GM18505 (cell line): ENCODE data around the gene AFF1.
A peak's percentile ranks its signal among the peaks of the same experiment; 100 is the strongest.
"Not testable (repeated sequence)": the region's sequence is repeated elsewhere in the genome, so short reads cannot be mapped to it uniquely, and the experiment has no call there.

ENCODE experiments used
- ATAC-seq: cut with Tn5 transposase; IDR thresholded peaks from one replicate; pipeline ENCODE4 v1.9.1; 2021; ENCODE audit not compliant: unreplicated experiment
- POLR2A ChIP-seq: IDR thresholded peaks from 4 replicates; pipeline ENCODE4 v1.6.1; 2011; ENCODE audit warnings: borderline replicate concordance; ENCODE audit not compliant: insufficient read depth, insufficient read length; ENCODE audit errors: extremely low read depth

AFF1 gene

DNA sequence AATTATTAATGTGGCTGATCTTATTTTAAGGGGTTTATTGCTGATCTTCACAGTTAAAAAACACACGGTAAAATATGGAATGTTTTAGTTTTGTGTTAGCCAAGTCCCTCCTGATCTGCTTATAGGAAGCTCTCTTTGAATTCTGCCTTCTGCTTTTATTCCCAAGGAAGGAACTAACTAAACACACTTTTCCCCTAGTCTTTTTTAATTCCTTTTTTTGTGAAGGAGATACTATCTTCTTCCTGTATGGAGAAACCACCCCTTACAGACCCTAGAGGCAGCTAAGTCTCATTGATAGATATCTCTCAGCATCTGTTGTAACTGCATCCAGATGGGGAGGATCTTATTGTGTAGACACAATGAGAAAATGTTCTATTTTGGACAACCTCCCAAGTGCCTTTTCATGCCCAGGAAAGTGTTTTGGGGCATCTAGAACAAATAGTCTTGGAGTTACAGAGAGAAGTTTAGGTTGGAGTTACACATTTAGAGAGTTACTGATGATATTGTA lies 64.4 kb downstream of the AFF1 start:
- ATAC-seq, result no peak

GRCh38 chr4:87002682-87003043 lies 67.9 kb downstream of the AFF1 start:
- no peak for TF ChIP-seq POLR2A
- ATAC-seq, result no peak

More for the DNA sequence above, 64.4 kb downstream of the AFF1 start:
- TF ChIP-seq POLR2A, result no peak

DNA sequence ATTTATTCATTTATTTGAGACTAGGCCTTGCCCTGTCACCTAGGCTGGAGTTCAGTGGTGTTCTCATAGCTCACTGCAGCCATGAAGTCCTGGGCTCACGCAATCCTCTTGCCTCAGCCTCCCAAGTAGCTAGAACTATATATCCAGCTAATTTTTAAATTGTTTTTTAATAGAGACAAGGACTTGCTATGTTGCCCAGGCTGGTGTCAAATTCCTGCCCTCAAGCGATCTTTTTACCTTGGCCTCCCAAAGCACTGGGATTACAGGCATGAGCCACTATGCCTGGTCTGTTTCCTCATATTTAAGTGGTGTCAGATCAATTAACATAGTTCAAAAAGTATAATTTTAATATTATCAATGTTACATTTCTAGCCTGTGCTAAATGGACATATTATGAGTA lies 68.5 kb downstream of the AFF1 start:
- no peak for ATAC-seq
- TF ChIP-seq POLR2A, result no peak

DNA sequence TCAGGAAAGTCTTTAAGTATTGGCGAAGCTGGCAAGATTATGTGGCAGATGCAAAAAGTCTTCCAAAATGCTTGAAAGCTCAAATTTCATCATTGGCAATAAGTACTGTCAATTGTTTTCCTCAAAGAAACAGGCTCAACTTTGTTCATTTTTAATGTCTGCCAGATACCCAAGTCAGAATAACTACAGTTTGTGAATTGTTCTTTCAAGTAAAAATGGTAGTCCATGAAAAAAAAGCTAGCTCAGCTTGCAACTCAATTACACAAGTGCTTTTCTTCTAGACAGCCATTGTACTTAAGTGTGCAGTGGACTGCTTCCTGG lies 70.5 kb downstream of the AFF1 start:
- no peak for ATAC-seq
- TF ChIP-seq POLR2A, result no peak

DNA sequence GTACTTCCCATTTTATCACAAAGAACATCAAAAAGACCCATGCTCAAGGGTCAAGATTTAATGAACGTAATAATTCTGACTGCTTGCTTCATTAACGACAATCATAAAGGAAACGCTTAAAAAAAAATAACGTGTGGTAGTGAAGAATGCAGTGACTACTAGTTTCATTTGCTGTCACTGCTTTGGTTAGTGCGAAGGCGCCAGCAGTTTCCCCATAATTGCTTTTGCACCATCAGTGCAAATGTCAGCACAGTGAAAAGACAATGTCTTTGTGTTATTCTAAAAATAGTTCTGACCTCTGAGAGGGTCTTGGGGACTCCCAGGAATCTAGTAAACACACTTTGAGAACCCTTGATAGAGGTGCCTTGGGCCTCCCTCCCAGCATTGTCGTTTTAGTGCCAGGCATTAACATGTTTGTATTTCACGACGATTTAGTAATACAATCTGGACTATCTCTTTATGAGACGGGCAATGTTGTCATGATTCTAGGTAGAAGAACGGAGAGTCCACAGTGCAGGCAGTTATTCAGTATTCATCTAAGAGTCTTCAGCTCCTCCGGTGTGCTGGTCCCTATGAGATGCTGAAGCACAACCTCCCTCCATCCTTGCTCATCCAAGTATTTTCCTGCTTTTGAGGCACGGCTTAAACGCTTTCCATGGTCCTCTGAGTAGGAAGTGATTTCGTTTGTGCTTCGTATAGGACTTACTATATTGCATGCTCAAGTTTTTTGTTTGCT lies 71.0 kb downstream of the AFF1 start:
- no peak for ATAC-seq

GRCh38 chr4:87006426-87006675 lies 71.5 kb downstream of the AFF1 start:
- no peak for TF ChIP-seq POLR2A
- no peak for ATAC-seq

More for the DNA sequence above, 71.0 kb downstream of the AFF1 start:
- no peak for TF ChIP-seq POLR2A

DNA sequence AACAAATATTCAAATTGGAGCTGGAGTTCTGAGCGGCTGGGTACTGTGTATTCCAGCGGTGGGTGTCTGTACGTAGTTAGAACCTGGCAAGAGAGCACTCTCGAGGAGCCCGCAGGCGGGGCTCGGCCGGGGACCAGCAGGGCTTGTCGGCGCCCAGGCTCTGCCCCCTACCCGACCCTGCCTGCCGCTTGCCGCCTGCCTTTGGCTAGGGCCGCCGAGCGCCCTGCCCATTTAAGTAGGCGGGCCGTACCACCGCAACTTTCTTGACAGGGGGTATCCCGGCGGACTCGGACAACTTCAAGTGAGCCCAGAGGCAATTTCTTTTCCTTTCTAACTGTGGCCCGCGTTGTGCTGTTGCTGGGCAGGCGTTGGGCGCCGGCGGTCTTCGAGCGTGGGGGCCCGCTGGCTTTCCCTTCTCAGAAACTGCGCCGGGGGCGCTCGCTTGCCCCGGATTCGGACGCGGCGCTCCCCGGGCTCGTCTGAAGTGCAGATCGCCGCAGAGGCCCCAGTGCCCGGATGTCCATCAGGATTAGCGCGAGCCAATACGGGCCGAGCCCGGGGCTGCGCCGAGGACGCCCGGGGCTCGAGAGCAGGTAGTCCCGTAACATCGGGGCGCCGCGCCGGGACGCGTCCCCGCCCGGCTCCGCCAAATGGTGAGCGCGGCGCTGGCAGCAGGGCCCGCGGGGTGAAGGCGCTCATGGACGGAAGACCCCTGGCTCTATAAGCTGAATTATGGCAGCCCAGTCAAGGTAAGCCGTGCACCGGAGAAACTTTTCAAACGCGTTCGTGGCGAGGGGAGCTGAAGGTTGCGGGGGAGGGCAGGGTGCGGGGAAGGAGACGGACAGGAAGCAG lies 72.1 kb downstream of the AFF1 start:
- TF ChIP-seq POLR2A, result peak; percentile 99
- ATAC-seq, result peak; percentile 74

DNA sequence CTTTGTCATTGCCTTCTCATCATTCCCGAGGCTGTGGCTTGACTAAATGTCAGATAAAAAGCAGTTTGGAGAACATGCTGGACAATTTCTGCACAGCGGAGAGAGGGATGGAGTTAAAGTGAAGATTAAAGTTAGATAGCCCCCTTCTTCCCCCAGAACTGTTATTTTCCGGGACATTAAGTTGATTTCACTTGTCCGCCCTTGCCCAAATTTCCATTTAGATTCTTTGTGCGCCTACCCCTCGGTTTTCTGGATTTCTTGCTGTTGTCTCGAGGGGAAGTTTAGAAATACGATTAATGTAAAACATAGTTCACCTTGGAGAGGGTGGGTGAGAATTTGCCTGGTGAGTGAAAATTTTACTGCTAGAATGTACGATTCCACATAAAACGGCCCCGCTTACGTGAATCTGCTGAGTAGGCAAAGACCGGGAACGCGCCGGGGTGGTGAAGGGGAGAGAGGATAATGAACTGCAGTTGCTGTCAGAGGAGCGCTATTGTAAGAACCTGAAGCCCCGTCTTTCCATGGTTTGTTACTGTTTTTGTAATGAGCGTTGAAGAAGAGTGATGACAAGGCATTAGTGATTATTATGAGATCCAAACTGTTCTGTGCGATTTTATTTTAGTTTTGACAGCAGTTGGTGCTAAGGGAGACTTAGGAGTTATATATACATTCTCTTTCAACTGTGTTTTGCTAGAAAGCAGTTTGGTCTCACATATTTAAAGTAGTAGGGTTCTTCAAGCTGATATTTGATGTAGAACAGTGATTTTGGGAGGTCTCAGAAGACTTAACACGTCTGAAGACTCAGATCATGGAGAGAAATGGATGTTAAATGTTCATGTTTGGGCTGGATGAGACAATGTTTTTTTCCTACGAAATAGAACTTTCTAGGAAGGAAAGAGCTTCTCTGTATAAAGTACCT lies 73.0 kb downstream of the AFF1 start:
- no peak for ATAC-seq
- no peak for TF ChIP-seq POLR2A

DNA sequence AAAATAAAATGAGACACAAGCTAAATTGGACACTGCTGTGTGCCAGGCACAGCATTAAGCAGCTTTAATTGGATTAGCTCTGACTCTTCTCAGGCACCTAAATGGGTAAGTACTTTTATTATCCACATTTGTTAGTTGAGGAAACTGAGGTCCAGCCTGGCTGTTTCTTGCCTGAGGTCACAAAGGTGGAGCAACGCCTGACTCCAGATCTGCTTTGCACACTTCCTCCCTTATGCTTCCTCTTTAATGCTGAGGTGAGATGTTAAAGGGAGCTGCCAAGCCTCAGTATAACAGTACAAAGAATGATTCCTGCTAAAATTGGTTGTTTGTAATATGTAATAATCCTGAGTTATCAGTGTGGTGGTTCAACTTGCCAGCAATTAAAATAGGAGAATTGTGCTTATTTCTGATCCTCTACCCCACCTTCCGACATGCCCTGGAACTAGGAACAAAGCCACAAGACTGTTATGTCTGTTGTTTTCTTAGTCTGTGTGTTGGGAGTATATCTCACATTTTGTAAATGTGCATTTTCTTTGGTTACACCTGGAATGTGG lies 74.4 kb downstream of the AFF1 start:
- TF ChIP-seq POLR2A, result no peak
- no peak for ATAC-seq

GRCh38 chr4:87010192-87010591 lies 75.4 kb downstream of the AFF1 start:
- ATAC-seq, result no peak
- TF ChIP-seq POLR2A, result no peak

DNA sequence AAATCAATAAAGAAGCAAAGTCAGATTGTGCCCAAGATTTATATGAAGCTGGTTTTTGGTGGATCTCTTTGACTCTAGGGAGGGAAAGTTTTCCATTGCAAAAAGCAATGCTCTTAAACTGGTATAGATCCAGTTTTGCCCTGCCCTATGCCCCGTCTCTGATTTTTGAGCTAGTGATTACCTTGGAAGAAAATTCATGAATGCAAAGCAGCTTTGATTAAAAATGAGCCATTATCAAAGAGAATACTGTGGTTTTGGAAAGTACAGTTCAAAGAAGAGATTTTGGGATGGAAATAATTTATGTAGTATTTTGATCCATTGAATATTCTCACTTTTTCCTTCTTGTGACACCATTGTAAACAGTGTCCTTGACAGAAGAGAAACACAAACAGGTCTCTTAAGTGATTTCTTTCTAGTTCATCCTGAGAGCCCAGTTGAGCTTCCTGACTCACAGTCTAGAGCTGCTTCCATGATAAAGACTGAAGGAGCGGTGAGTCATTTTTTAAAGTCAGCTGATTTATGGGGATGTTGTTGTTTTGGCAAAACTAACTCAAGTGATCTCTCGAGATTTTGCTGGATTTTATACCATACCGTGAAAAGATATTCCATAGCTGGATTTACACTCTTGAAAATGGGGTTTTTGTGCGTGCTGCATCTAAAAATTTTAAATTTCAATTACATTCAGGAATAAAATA lies 76.7 kb downstream of the AFF1 start:
- ATAC-seq, result no peak
- no peak for TF ChIP-seq POLR2A

GRCh38 chr4:87012265-87012953 lies 77.6 kb downstream of the AFF1 start:
- ATAC-seq, result peak; percentile 40

GRCh38 chr4:87012954-87013308 lies 78.1 kb downstream of the AFF1 start:
- ATAC-seq, result not testable (repeated sequence)

More at GRCh38 chr4:87012265-87012953, 77.6 kb downstream of the AFF1 start:
- no peak for TF ChIP-seq POLR2A
